Progenitor cell of endocrine pancreas (in vitro differentiated cells): ENCODE results near the gene PRKN. TPM values are rescaled to one million over a fixed set of nuclear protein-coding genes. Genes with fewer than 3 reads are reported as not detected.

Experiments used
- DNase-seq: peaks from one replicate; pipeline ENCODE4 v3.0.0; 2021; ENCODE audit warnings: low spot score; ENCODE audit not compliant: unreplicated experiment
- H3K27ac Mint-ChIP-seq: 2 replicates; pipeline ENCODE4 v1.8.0; 2021; ENCODE audit warnings: mild to moderate bottlenecking, moderate library complexity, mixed read lengths
- H3K27me3 Mint-ChIP-seq: 2 replicates; pipeline ENCODE4 v1.8.0; 2021; ENCODE audit warnings: mixed read lengths
- H3K36me3 Mint-ChIP-seq: 2 replicates; pipeline ENCODE4 v1.8.0; 2022; ENCODE audit warnings: mixed read lengths; ENCODE audit not compliant: insufficient read depth
- H3K4me1 Mint-ChIP-seq: 2 replicates; pipeline ENCODE4 v1.8.0; 2021; ENCODE audit warnings: low read depth, mixed read lengths
- H3K4me3 Mint-ChIP-seq: 2 replicates; pipeline ENCODE4 v1.8.0; 2021; ENCODE audit warnings: low read depth, mild to moderate bottlenecking, moderate library complexity, mixed read lengths
- H3K9me3 Mint-ChIP-seq: 2 replicates; pipeline ENCODE4 v1.8.0; 2021; ENCODE audit warnings: low read depth, mixed read lengths
- total RNA-seq: library from RNA; stranded (reverse); gene quantifications from 2 replicates; pipeline ENCODE4 v1.2.1, GENCODE V29; 2021
- TF ChIP-seq, protein P1 (sequence below): fragments of 200-600 bp; sonication (generic); IDR thresholded peaks from one replicate; pipeline ENCODE4 v1.5.0; 2021; ENCODE audit warnings: antibody characterized with exemption, mild to moderate bottlenecking; ENCODE audit not compliant: unreplicated experiment

The PRKN gene
- total RNA-seq, 1 donor from 2014 or later = 4.6 TPM

GRCh38 chr6:161631676-161632194 lies 1095.8 kb downstream of the PRKN start:
- no peak for DNase-seq
- TF ChIP-seq, protein P1, sequence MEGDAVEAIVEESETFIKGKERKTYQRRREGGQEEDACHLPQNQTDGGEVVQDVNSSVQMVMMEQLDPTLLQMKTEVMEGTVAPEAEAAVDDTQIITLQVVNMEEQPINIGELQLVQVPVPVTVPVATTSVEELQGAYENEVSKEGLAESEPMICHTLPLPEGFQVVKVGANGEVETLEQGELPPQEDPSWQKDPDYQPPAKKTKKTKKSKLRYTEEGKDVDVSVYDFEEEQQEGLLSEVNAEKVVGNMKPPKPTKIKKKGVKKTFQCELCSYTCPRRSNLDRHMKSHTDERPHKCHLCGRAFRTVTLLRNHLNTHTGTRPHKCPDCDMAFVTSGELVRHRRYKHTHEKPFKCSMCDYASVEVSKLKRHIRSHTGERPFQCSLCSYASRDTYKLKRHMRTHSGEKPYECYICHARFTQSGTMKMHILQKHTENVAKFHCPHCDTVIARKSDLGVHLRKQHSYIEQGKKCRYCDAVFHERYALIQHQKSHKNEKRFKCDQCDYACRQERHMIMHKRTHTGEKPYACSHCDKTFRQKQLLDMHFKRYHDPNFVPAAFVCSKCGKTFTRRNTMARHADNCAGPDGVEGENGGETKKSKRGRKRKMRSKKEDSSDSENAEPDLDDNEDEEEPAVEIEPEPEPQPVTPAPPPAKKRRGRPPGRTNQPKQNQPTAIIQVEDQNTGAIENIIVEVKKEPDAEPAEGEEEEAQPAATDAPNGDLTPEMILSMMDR = no peak
- Mint-ChIP-seq H3K36me3 (no peaks in the 10 kb centered on the region), H3K4me3 (no peak overlapping the region), H3K9me3 (peaks cover 3% of the 10 kb centered on the region), H3K4me1 (no peaks in the 10 kb centered on the region), H3K27me3 (peaks cover 3% of the 10 kb centered on the region), H3K27ac (no peak overlapping the region)

DNA sequence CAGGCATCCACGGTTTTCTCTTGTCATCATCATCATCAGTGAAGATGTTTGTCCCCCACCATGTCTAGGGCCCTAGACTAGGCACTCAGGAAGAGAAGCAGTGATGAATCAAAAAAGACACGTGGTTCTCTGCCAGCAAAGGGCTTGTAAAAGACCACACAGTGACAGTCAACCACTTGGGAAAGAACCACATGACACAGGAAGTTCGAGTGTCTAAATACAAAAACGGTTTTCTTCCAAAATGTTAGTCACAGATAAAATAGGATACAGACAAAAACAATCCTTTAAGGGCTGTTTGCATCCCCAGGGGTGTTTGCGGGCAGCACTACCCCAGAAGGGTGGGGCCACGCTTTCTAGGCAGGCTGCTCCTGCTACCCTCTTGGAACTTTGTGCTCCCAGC lies 1096.9 kb downstream of the PRKN start:
- Mint-ChIP-seq H3K27ac (no peak overlapping the region), H3K27me3 (peaks cover 3% of the 10 kb centered on the region), H3K4me1 (no peaks in the 10 kb centered on the region), H3K36me3 (no peaks in the 10 kb centered on the region), H3K9me3 (peaks cover 8% of the 10 kb centered on the region), H3K4me3 (no peak overlapping the region)
- TF ChIP-seq, protein P1 = no peak
- DNase-seq = no peak

DNA sequence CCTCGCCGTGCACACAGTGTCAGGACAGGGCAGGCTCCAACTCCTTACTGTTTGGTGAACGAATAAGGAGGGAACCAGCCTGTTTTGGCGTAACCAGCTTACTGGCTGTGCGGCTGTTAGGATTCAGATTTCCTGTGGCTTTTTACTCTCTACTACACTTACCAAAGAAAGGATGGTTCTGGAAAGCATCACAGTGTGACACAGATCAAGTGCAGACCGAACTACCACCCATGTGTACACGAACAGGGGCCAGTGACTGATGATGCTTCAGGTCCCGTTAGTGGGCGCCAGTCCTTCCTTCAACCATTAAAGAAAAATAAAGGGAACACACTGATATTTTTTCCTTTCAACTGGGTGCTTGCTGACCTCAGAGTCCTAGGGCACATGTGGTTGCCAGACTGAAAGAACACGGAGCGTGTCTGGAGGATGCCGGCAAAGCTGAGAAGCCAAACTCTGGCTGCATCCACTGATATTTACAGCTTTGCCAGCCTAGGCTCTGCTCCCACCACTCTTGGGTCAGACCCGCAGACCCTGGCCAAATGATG lies 1101.4 kb downstream of the PRKN start:
- Mint-ChIP-seq H3K9me3 (peaks cover 8% of the 10 kb centered on the region), H3K36me3 (no peaks in the 10 kb centered on the region), H3K27ac (no peak overlapping the region), H3K27me3 (peaks cover 6% of the 10 kb centered on the region), H3K4me3 (no peak overlapping the region), H3K4me1 (no peaks in the 10 kb centered on the region)
- no peak for DNase-seq
- TF ChIP-seq, protein P1 = no peak

DNA sequence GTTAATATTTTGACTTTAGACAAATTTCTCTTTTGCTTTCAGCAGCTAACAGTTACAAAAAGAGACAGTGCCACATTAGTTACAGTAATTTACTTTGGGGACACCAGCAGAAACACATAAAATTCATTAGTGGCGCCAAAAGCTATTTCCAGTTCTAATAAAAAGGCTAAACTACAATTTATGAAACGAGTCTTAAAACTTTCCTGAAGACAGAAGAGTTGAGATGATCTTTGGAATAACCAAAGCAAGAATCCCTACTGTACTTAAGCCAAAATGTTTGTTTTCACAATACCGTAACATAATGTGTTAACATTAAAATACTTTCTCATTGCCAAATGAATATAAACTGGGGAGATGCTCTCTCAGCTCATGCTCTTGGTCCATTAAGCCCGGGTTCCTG lies 1103.5 kb downstream of the PRKN start:
- no peak overlapping the region for H3K27ac Mint-ChIP-seq
- H3K4me1 Mint-ChIP-seq = no peaks in the 10 kb centered on the region
- H3K27me3 Mint-ChIP-seq = peaks cover 3% of the 10 kb centered on the region
- TF ChIP-seq, protein P1 = no peak
- H3K9me3 Mint-ChIP-seq = peaks cover 8% of the 10 kb centered on the region
- DNase-seq = no peak
- H3K36me3 Mint-ChIP-seq = no peaks in the 10 kb centered on the region
- no peak overlapping the region for H3K4me3 Mint-ChIP-seq

DNA sequence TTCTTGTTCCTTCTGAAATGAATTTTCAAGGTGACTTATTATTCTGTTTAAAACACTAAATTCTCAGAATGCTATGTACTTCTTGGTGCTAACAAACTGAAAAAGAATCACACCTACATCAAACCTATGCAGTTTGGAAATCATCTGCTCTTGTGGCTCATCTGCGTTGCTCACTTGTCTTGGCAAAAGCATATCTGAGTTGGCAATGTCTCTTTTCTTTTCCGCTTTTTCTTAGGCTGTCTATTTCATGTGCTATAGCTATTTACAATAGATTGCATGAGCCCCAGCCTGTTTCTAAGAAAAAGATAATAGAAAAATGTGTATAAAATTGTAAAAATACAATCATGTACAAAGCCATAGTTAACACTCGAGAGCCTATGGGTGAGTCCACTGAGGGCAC lies 1104.8 kb downstream of the PRKN start:
- Mint-ChIP-seq H3K4me1 (no peaks in the 10 kb centered on the region), H3K4me3 (no peak overlapping the region), H3K9me3 (peaks cover 8% of the 10 kb centered on the region), H3K27ac (no peak overlapping the region), H3K27me3 (peaks cover 3% of the 10 kb centered on the region), H3K36me3 (no peaks in the 10 kb centered on the region)
- TF ChIP-seq, protein P1 = no peak
- DNase-seq = no peak
